HG02973 (cell line): ENCODE results near the gene ALPL.

Experiments
- ATAC-seq: cut with Tn5 transposase; IDR thresholded peaks from one replicate; pipeline ENCODE4 v1.9.1; 2021; ENCODE audit warnings: moderate library complexity; ENCODE audit not compliant: unreplicated experiment

ALPL gene

DNA sequence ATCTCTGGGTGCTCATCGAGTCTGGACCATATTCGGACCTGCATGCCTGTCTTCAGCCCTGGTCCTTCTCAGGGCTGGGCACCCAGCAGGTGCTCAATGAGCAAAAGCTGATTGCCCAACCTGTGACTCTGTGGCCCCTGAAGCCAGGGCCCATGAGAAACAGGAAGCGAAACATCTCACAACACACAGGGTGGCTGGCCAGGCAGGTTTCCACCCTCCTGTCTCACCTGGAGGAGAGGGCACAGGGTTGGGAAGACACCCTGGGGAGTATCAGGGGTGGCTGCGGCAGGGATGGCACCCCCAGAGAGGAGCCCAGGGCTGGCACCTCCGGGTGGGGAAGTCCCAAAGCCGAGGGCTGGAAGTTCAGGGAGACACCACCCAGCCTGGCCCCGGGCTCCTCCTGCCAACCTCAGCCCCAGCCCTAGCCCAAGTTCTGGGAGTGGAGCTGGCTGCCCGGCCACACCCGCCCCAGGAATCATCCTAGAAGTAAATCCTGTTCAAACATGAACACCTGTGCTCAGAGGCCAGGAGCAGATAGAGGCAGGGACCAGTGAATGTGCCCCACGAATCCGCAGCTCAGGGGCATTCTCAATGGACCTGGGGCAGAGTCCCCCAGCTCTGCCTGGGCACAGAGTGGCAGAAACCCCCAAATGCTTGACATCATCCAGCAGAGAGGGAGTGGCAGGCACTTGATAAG, 105.3 kb downstream of the ALPL start:
- no peak for ATAC-seq

GRCh38 chr1:21616372-21616771, 107.1 kb downstream of the ALPL start:
- ATAC-seq: no peak

- no peak for ATAC-seq
These were observed 108.0 kb downstream of the ALPL start for GRCh38 chr1:21617126-21617738.

- no peak for ATAC-seq
These were observed 108.8 kb downstream of the ALPL start for GRCh38 chr1:21618059-21618458.

- ATAC-seq: no peak
These were observed 109.5 kb downstream of the ALPL start for GRCh38 chr1:21618561-21619374.

DNA sequence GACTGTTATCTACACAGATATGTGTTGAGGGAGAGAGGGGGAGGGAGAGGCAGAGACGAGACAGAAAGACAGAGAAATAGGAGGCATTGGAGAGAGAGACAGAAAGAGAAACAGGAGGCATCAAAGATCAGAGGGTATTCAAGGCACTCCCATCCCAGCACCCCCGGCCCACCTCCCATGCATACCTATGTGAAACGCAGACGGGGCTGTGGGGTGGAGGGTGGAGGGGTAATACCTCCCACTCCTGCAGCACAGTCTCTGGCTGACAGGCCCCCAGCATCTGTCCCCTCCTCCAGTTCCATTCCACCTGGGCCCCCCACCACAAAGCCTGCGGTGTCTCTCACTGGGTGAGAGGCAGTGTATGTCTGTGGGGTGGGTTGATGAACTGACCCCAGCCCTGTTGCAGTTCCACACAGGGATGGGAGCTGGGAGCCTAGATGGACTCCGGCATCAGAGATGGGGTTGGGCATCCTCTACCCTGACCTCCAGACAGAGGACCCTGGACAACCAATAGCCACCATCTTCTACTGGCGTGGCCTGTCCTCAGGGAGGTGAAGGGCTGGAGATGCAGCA, 110.2 kb downstream of the ALPL start:
- no peak for ATAC-seq

GRCh38 chr1:21620011-21620410, 110.8 kb downstream of the ALPL start:
- ATAC-seq: no peak

DNA sequence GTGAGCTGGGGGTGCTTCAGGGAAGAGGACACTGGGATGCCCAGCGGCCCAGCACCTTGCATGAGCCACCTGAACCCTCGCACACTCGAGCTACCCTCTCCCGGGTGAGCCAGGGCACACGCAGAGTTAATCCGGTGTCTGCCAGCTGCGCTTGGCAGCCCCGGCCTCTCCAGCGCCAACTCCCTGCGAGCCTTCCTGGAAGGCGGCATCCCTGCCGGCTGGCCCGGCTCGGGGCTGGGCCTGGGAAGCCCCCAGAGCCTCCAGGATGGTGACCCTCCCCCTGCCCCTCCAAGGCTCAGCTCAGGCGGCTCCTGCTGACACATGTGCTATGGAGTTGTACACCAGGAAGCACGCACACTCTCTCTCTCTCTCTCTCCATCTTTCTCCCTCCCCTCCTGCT, 111.3 kb downstream of the ALPL start:
- ATAC-seq: no peak

- ATAC-seq: no peak
These were observed 111.8 kb downstream of the ALPL start for GRCh38 chr1:21621051-21621450.

DNA sequence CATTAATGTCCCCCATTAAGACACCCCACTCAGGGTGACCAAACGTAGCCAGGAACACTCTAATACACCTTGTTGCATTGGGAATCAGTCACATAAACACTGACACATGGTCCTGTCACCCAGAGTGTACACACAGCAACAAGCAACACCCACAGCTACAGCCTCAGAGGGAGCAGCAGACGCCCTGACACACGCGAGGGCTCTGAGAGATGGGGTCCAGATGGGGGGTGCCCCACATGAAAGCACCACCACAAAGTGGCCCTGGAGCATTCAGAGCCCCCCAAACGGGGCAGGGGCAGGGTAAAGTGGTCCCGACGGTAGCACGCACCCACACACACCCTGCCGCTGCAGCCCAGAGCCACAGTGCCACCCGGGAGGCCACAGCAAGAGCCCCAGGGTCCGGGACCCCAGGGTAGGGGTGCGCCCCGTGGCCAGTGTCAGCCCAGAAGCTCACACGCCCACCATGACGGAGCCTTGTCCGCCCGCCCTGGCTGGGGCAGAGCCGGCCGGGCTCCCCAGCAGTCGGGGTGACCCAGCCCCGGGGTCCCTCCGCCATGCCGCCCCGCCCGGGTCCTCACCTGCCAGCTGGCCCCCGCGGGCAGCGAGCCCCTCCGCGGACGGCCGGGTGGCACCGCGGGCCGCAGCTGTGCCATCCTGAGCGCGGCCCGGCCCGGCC, 112.7 kb downstream of the ALPL start:
- ATAC-seq: no peak

DNA sequence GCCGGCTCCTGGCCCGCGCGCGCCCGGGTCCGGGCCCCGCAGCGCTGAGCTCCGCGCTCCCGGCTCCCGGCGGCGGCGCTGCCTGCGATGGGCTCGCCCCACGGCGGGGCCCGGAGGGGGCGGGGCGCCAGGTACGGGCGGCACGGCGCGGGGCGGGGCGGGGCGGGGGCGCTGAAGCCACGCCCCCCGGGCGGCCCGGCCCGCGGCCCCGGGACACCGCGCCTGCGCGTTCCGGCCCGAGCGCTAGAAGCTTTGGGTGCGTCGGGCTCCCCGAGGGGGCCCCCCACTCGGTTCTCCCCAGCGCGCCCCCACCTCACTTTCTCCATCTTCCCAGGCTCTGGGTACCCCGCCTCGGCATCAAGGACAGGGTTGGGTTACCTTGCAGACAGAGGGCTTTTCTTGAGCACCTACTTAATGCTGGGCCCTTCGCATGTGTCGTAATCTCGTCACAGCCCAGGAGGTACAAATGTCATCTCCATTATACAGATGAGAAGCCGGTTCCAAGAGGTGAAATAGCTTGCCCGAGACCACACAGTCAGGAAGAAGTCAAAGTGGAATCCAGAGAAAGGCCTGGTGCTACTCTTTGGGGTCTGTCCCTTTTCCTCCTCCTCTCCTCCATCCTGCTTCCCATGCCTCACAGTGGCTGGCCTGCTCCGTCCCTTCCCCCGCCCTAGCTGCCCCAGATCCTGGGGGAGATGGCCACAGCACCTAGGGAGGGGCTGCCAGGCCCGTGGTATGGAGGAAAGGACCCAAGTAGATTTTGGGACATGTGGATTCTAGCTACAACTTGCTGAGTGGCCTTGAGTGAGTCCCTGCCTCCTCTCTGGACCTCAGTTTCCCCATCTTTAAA, 113.5 kb downstream of the ALPL start:
- no peak for ATAC-seq

GRCh38 chr1:21623410-21623961, 114.3 kb downstream of the ALPL start:
- ATAC-seq: no peak

DNA sequence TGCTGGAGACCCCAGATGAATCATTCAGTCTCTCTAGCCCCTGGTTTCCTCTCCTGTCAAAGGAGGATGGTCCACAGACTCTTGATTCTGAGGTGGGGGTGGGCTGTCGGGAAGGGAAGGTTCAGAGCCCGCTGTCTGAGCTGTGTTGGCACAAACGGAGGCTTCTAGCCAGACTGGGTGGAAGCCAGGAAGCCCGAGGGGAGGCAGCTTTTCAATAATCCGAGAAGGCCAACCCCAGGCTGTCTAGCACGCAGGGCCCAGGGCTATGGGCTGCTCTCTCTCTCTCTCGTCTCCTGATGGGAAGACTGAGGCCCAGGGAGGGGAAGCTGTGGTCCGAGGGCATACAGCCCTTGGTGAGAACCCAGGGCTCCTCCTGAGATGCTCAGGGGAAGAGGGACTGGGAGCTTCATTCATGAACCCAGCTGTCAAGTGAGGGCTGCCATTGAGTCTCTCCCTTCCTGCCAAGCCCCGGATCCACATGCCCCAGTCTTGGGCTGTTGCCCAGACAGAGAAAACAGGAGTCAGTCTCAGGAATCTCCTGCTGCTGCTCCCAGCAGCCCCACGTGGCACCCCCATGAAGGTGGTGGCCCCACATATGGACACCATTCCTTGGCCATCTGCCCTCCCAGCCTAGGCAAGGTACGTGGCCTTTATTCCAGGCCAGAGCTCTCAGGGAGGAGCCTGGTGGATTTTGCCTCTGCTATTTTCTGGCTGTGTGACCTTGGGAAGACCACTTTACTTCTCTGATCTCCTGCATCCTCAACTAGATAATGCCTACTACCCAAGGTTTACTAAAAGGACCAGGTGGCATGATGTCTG, 115.6 kb downstream of the ALPL start:
- no peak for ATAC-seq

DNA sequence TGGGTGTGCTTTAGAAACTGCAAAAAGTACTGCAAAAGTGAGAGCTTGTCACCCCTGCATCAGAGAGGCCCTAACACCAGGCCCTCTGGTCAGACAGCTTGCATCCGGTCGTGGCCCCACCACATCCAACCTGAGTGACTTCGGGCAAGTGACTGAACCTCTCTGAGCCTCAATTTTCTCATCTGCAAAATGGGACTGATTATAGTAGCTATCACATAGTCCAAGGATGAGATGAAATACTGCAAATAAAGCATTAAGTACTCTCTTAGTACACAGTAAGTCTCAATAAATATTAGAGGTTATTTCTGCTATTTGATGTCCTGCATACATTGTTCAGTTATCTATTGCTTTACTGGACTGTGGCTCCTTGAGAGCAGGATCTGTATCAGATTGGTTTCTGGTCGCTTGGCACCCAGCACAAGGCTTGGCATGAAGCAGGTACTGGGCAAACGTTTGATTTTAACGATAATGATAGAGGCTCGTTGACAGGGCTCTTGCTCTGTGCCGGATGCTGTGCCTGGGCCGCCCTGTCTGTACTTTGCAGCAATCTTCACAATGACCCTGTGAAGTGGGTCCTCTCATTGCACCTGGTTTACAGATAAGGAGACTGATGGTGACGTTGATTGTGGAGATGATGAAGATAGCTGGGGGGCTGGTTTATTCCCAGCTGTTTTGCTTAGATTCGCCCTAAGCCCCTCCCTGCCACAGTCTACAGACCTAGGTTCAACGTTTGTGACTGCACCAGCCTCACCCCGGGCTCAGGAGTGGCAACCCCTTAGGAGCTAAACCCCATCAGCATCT, 116.4 kb downstream of the ALPL start:
- no peak for ATAC-seq

DNA sequence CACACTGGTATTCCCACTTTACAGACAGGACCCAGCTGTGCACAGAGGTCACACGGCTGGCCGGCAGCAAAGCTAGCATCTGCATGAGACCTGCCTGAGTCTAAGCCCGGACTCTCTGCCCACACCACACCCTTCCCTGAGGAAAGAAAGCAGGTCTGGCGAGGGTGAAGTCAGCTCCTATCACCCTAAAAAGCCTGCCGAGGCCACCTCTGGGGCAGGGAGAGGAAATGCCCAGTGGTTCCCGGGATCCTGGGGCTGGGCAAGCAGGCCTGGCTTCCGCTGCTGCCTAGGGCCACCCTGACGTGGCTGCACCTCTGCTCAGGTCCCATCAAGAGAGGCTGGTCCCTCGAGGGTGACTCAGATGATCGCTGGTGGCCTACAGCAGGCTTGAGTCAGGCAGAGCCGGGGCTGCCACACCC, 117.7 kb downstream of the ALPL start:
- ATAC-seq: no peak
